Muscle of leg (tissue), 11 donors: ENCODE data around the gene CCR2. TPM values are rescaled to one million over a fixed set of nuclear protein-coding genes. Genes with fewer than 3 reads are reported as not detected.

ENCODE experiments used
- DNase-seq: peaks from one replicate; pipeline ENCODE4 v3.0.0; 2013
- H3K27ac ChIP-seq: one replicate; pipeline ENCODE4 v1.5.1; 2013; ENCODE audit warnings: mild to moderate bottlenecking, low read length, control low read depth
- H3K27me3 ChIP-seq: one replicate; pipeline ENCODE4 v1.6.1; 2013; ENCODE audit warnings: low read length; ENCODE audit not compliant: control insufficient read depth, insufficient read depth
- H3K36me3 ChIP-seq: one replicate; pipeline ENCODE4 v1.6.1; 2013; ENCODE audit warnings: low read length; ENCODE audit not compliant: control insufficient read depth, insufficient read depth
- H3K4me1 ChIP-seq: one replicate; pipeline ENCODE4 v1.6.1; 2013; ENCODE audit warnings: low read length; ENCODE audit not compliant: control insufficient read depth, insufficient read depth
- H3K4me3 ChIP-seq: one replicate; pipeline ENCODE4 v1.5.1; 2013; ENCODE audit warnings: low read length, control low read depth
- H3K9me3 ChIP-seq: replicated peaks from 2 replicates; pipeline ENCODE4 v1.6.1; 2013; ENCODE audit warnings: low read depth, low read length; ENCODE audit not compliant: control insufficient read depth
- WGBS: methylation state at CpG from one replicate; pipeline ENCODE4 v1.1.5; 2013; ENCODE audit warnings: missing lambda C conversion rate; ENCODE audit not compliant: insufficient coverage; 5-methylcytosine and 5-hydroxymethylcytosine counted together
- polyA plus RNA-seq, 8 donors: library from polyadenylated mRNA; unstranded; fragments of 120-200 nt; gene quantifications; one replicate each; pipeline versions ENCODE4 v1.2.1 to v1.2.3, GENCODE V29; 2013; ENCODE audit warnings: inconsistent platforms in 1 of 8, low replicate concordance in 1 of 8; ENCODE audit not compliant: insufficient read length in 8 of 8, insufficient read depth in 1 of 8
- total RNA-seq: library from RNA; stranded (reverse); fragments of 120-200 nt; gene quantifications from one replicate; pipeline ENCODE4 v1.2.4, GENCODE V29; 2013

Gene CCR2
- total and polyA plus RNA-seq, 9 donors = 0.35 to 1.7 (median 0.76) TPM

GRCh38 chr3:46409739-46410489 lies 56.0 kb downstream of the CCR2 start:
- peaks cover 17% of the 10 kb centered on the region for H3K4me1 ChIP-seq
- DNase-seq = no peak
- no peaks in the 10 kb centered on the region for H3K9me3 ChIP-seq
- WGBS = 82% methylated on average over 8 of the region's 9 CpGs
- H3K27me3 ChIP-seq = no peaks in the 10 kb centered on the region
- H3K36me3 ChIP-seq = no peaks in the 10 kb centered on the region
- no peak overlapping the region for H3K27ac ChIP-seq
- H3K4me3 ChIP-seq = no peak overlapping the region

Other genes starting within 250 kb of the CCR2 start
- 3.1 TPM for gene CCR1, start 145.8 kb upstream of the CCR2 start, total RNA-seq
- gene CCR1, start 145.8 kb upstream of the CCR2 start, polyA plus RNA-seq = 1 to 10 TPM; 2.1 to 4.8 (median 3.6) TPM
- gene CCR3, start 111.7 kb upstream of the CCR2 start, total RNA-seq = not detected
- gene CCR3, start 111.7 kb upstream of the CCR2 start, polyA plus RNA-seq = not detected
- gene CCR5, start 16.8 kb downstream of the CCR2 start, total RNA-seq = 0.13 TPM
- under 1 TPM; 0.29 to 0.52 (median 0.39) TPM for gene CCR5, start 16.8 kb downstream of the CCR2 start, polyA plus RNA-seq
- gene CCRL2, start 53.1 kb downstream of the CCR2 start, total RNA-seq = 0.53 TPM
- 1 to 10 TPM in 1 of 8 donors, under 1 TPM in 7; 0.36 to 1.4 (median 0.59) TPM for gene CCRL2, start 53.1 kb downstream of the CCR2 start, polyA plus RNA-seq
- 1.3 TPM for gene LTF, start 110.8 kb downstream of the CCR2 start, total RNA-seq
- 1 to 10 TPM; 2.0 to 6.6 (median 3.6) TPM for gene LTF, start 110.8 kb downstream of the CCR2 start, polyA plus RNA-seq
- gene RTP3, start 143.9 kb downstream of the CCR2 start, total RNA-seq = 0.04 TPM
- gene RTP3, start 143.9 kb downstream of the CCR2 start, polyA plus RNA-seq = under 1 TPM in 1 of 8 donors, not detected in 7; 0.09 TPM
- 4.1 TPM for gene LRRC2, start 212.2 kb downstream of the CCR2 start, total RNA-seq
- 1 to 10 TPM; 1.1 to 4.1 (median 2.6) TPM for gene LRRC2, start 212.2 kb downstream of the CCR2 start, polyA plus RNA-seq